GM23338 (cell line): Measurements from ENCODE around the gene PDE6C. TPM values are rescaled to one million over a fixed set of nuclear protein-coding genes. Genes with fewer than 3 reads are reported as not detected.

ENCODE experiments used
- ATAC-seq: fragments of 200-7000 bp; cut with Tn5 transposase; 3 replicates; pipeline ENCODE4 v1.9.1; 2020
- DNase-seq: peaks from one replicate; pipeline ENCODE4 v3.0.0-alpha.2; 2015; ENCODE audit warnings: low spot score
- H2AFZ ChIP-seq: fragments of 200-600 bp; sonication (generic); 2 replicates; pipeline ENCODE4 v1.8.0; 2016; ENCODE audit warnings: antibody characterized with exemption, mild to moderate bottlenecking, moderate library complexity
- H3F3A ChIP-seq: fragments of 200-600 bp; sonication (generic); replicated peaks from 2 replicates; pipeline ENCODE4 v1.8.0; 2017; ENCODE audit warnings: antibody characterized with exemption, mixed run types, low read depth
- H3K27ac ChIP-seq: fragments of 200-600 bp; sonication (generic); 2 replicates; pipeline ENCODE4 v1.6.1; 2016; ENCODE audit warnings: low read depth
- H3K27me3 ChIP-seq: fragments of 200-600 bp; sonication (generic); 2 replicates; pipeline ENCODE4 v1.8.0; 2016; ENCODE audit warnings: mild to moderate bottlenecking, mixed run types, moderate library complexity; ENCODE audit not compliant: insufficient read depth
- H3K36me3 ChIP-seq: fragments of 200-600 bp; sonication (generic); 2 replicates; pipeline ENCODE4 v1.8.0; 2016; ENCODE audit warnings: mild to moderate bottlenecking; ENCODE audit not compliant: insufficient read depth
- H3K4me1 ChIP-seq: fragments of 200-600 bp; sonication (generic); 2 replicates; pipeline ENCODE4 v1.8.0; 2016; ENCODE audit warnings: mild to moderate bottlenecking, moderate library complexity; ENCODE audit not compliant: insufficient read depth
- H3K4me2 ChIP-seq: fragments of 200-600 bp; sonication (generic); 2 replicates; pipeline ENCODE4 v1.7.1; 2017; ENCODE audit warnings: mixed run types
- H3K4me3 ChIP-seq: fragments of 200-600 bp; sonication (generic); 2 replicates; pipeline ENCODE4 v1.6.1; 2016; ENCODE audit warnings: mixed run types
- H3K79me2 ChIP-seq: fragments of 200-600 bp; sonication (generic); replicated peaks from 2 replicates; pipeline ENCODE4 v1.8.0; 2017; ENCODE audit warnings: mild to moderate bottlenecking; ENCODE audit not compliant: insufficient read depth
- H3K9me2 ChIP-seq: fragments of 200-600 bp; sonication (generic); 2 replicates; pipeline ENCODE4 v1.8.0; 2017; ENCODE audit not compliant: insufficient read depth
- H4K20me1 ChIP-seq: fragments of 200-600 bp; sonication (generic); replicated peaks from 2 replicates; pipeline ENCODE4 v1.8.0; 2017; ENCODE audit warnings: mild to moderate bottlenecking; ENCODE audit not compliant: insufficient read depth
- H3K27ac Mint-ChIP-seq: 2 replicates; pipeline ENCODE4 v1.8.0; 2020; ENCODE audit warnings: inconsistent platforms, mild to moderate bottlenecking, moderate library complexity, mixed read lengths
- H3K27me3 Mint-ChIP-seq: 3 replicates; pipeline ENCODE4 v1.8.0; 2022; ENCODE audit warnings: low read depth, mild to moderate bottlenecking, moderate library complexity, mixed read lengths, inconsistent platforms; ENCODE audit not compliant: insufficient read depth, poor library complexity
- H3K36me3 Mint-ChIP-seq: 3 replicates; pipeline ENCODE4 v1.8.0; 2021; ENCODE audit warnings: low read depth, mild to moderate bottlenecking, inconsistent platforms, moderate library complexity, mixed read lengths
- H3K4me1 Mint-ChIP-seq: 3 replicates; pipeline ENCODE4 v1.8.0; 2020; ENCODE audit warnings: mild to moderate bottlenecking, inconsistent platforms, mixed read lengths
- H3K4me3 Mint-ChIP-seq: 3 replicates; pipeline ENCODE4 v1.8.0; 2021; ENCODE audit warnings: moderate library complexity, mild to moderate bottlenecking, inconsistent platforms, mixed read lengths
- H3K9me3 Mint-ChIP-seq: 3 replicates; pipeline ENCODE4 v1.8.0; 2020; ENCODE audit warnings: moderate library complexity, mild to moderate bottlenecking, inconsistent platforms, mixed read lengths
- CREB1 ChIP-seq: fragments of 250-450 bp; sonication (Bioruptor Pico); IDR thresholded peaks from 2 replicates; pipeline ENCODE4 v1.5.0; 2020; ENCODE audit warnings: low read depth, mild to moderate bottlenecking, moderate library complexity
- CTCF ChIP-seq, 2 experiments: fragments of 200-600 bp in 1 of 2; sonication (generic) in 1 of 2; conservative IDR thresholded peaks; 2 replicates each; pipeline versions ENCODE4 v1.5.1 to v1.6.1; 2016 to 2017; ENCODE audit warnings: antibody characterized with exemption in 2 of 2, low read depth in 2 of 2, mild to moderate bottlenecking in 2 of 2, moderate library complexity in 1 of 2
- EZH2 ChIP-seq: fragments of 200-600 bp; sonication (generic); IDR thresholded peaks from one replicate; pipeline ENCODE4 v1.8.0; 2017; ENCODE audit warnings: antibody characterized with exemption, mild to moderate bottlenecking, low read depth; ENCODE audit not compliant: unreplicated experiment
- EZH2phosphoT487 ChIP-seq: fragments of 200-600 bp; sonication (generic); IDR thresholded peaks from one replicate; pipeline ENCODE4 v1.8.1; 2018; ENCODE audit warnings: antibody characterized with exemption; ENCODE audit not compliant: unreplicated experiment
- JUNB ChIP-seq: IDR thresholded peaks from one replicate; pipeline ENCODE4 v1.6.1; 2016; ENCODE audit warnings: antibody characterized with exemption; ENCODE audit not compliant: unreplicated experiment
- NANOG ChIP-seq: IDR thresholded peaks from 2 replicates; pipeline ENCODE4 v1.6.1; 2016; ENCODE audit warnings: antibody characterized with exemption, borderline replicate concordance
- POLR2AphosphoS5 ChIP-seq: IDR thresholded peaks from 2 replicates; pipeline ENCODE4 v1.6.1; 2016; ENCODE audit warnings: antibody characterized with exemption, low read depth
- REST ChIP-seq: IDR thresholded peaks from one replicate; pipeline ENCODE4 v1.6.1; 2018; ENCODE audit warnings: antibody characterized with exemption; ENCODE audit not compliant: unreplicated experiment
- STAT1 ChIP-seq: IDR thresholded peaks from one replicate; pipeline ENCODE4 v1.6.1; 2016; ENCODE audit warnings: antibody characterized with exemption; ENCODE audit not compliant: unreplicated experiment
- ZNF114 ChIP-seq: fragments of 250-450 bp; sonication (Bioruptor Pico); IDR thresholded peaks from 2 replicates; pipeline ENCODE4 v1.5.0; 2020; ENCODE audit warnings: mild to moderate bottlenecking, moderate library complexity
- ZNF331 ChIP-seq: fragments of 250-450 bp; sonication (Bioruptor Pico); IDR thresholded peaks from 2 replicates; pipeline ENCODE4 v1.5.0; 2020; ENCODE audit warnings: low read depth, mild to moderate bottlenecking, moderate library complexity
- ZNF462 ChIP-seq: fragments of 250-450 bp; sonication (Bioruptor Pico); IDR thresholded peaks from 2 replicates; pipeline ENCODE4 v1.5.0; 2020; ENCODE audit warnings: mild to moderate bottlenecking, moderate library complexity
- polyA plus RNA-seq: library from polyadenylated mRNA; unstranded; fragments of >200 nt; fragmentation: Nextera tagmentation; extraction: Ambion mirVana; gene quantifications from 2 replicates; pipeline ENCODE4 v1.2.1, GENCODE V29; 2016
- total RNA-seq: library from RNA; depleted of rRNA; stranded (reverse); fragments of >200 nt; shearing (Covaris generic); gene quantifications from 2 replicates; pipeline ENCODE4 v1.2.3, GENCODE V29; 2014
- TF ChIP-seq, protein P1 (sequence below): IDR thresholded peaks from 2 replicates; pipeline ENCODE4 v1.6.1; 2016; ENCODE audit warnings: antibody characterized with exemption

Gene PDE6C
- total and polyA plus RNA-seq, 2 experiments from 2014 or later, result 0.06 TPM; not detected in 1

GRCh38 chr10:93579985-93580711 lies 32.2 kb upstream of the PDE6C start:
- H3K4me2 ChIP-seq, result no peak overlapping the region
- no peak overlapping the region for H3K27ac Mint-ChIP-seq

More at GRCh38 chr10:93579985-93580711, 32.2 kb upstream of the PDE6C start:
- Histone ChIP-seq H3K4me1 (no peaks in the 10 kb centered on the region), H3F3A (no peaks in the 10 kb centered on the region), H4K20me1 (no peaks in the 10 kb centered on the region), H3K79me2 (no peaks in the 10 kb centered on the region), H3K36me3 (no peaks in the 10 kb centered on the region), H3K27me3 (0 out of 2 replicates have a peak, but pooled peaks cover 2% of the 10 kb centered on the region), H3K4me3 (no peak overlapping the region), H3K27ac (no peak overlapping the region), H3K9me2 (no peaks in the 10 kb centered on the region), H2AFZ (no peak overlapping the region)
- TF ChIP-seq STAT1 (no peak), CTCF (conservative IDR thresholded peaks at IDR 0.05; ENCODE audit: low read depth in 2 of 2) (no peak), POLR2AphosphoS5 (no peak), ZNF114 (CRISPR knock-in tag) (no peak), ZNF462 (CRISPR knock-in tag) (no peak), JUNB (no peak), EZH2phosphoT487 (no peak), EZH2 (no peak), NANOG (no peak), CREB1 (CRISPR knock-in tag) (no peak), ZNF331 (CRISPR knock-in tag) (no peak), REST (no peak)
- TF ChIP-seq, protein P1, sequence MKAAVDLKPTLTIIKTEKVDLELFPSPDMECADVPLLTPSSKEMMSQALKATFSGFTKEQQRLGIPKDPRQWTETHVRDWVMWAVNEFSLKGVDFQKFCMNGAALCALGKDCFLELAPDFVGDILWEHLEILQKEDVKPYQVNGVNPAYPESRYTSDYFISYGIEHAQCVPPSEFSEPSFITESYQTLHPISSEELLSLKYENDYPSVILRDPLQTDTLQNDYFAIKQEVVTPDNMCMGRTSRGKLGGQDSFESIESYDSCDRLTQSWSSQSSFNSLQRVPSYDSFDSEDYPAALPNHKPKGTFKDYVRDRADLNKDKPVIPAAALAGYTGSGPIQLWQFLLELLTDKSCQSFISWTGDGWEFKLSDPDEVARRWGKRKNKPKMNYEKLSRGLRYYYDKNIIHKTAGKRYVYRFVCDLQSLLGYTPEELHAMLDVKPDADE, result no peak
- H3K4me3 Mint-ChIP-seq, result no peak overlapping the region
- H3K4me1 Mint-ChIP-seq, result no peaks in the 10 kb centered on the region
- no peak for DNase-seq
- no peaks in the 10 kb centered on the region for H3K36me3 Mint-ChIP-seq
- peaks cover 2% of the 10 kb centered on the region for H3K27me3 Mint-ChIP-seq
- no peaks in the 10 kb centered on the region for H3K9me3 Mint-ChIP-seq
- no peak for ATAC-seq
